ENCODE measurements around the gene TGM1.
"Not testable (repeated sequence)": the region's sequence is repeated elsewhere in the genome, so short reads cannot be mapped to it uniquely, and the experiment has no call there.

The TGM1 gene

DNA sequence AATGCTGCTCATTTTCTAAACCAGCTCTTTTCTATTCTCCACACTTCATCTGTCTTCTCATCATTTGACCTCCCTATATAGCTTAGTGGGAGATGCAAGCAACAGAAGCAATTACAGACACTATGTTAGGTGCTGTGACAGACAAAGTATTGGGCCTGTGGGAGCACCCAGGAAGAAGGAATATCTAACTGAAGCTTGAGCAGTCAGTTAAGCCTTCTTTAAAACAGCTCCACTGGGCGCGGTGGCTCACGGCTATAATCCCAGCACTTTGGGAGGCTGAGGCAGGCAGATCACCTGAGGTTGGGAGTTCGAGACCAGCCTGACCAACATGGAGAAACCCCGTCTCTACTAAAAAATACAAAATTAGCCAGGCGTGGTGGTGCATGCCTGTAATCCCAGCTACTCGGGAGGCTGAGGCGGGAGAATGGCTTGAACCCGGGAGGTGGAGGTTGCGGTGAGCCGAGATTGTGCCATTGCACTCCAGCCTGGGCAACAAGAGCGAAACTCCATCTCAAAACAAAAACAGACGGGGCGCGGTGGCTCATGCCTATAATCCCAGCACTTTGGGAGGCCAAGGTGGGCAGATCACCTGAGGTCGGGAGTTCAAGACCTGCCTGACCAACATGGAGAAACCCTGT is 59.6 kb downstream of the TGM1 start:
- not testable (repeated sequence) for DNase-seq

DNA sequence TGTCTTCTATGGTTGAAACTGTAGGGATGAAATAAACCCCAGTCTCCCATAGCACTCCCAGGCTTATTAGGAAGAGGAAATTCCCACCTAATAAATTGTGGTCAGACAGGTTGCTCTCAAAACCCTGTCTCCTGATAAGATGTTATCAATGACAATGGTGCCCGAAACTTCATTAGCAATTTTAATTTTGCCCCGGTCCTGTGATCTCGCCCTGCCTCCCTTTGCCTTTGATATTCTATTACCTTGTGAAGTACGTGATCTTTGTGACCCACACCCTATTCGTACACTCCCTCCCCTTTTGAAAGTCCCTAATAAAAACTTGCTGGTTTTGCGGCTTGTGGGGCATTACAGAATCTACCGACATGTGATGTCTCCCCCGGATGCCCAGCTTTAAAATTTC is 60.4 kb downstream of the TGM1 start:
- DNase-seq: not testable (repeated sequence)
